ENCODE data around the gene UBE4B. TPM values are rescaled to one million over a fixed set of nuclear protein-coding genes. Genes with fewer than 3 reads are reported as not detected.
A peak's percentile ranks its signal among the peaks of the same experiment; 100 is the strongest.

The UBE4B gene
- total and polyA plus RNA-seq, 2 of the 13 experiments (the other 11 are each of a cell fraction or from before 2014, with no cell fraction given) = 15.2 to 24.8 TPM

GRCh38 chr1:10210841-10211804 lies 178.4 kb downstream of the UBE4B start (continued):
- TF ChIP-seq PHF20 (CRISPR knock-in tag; IDR thresholded peaks at IDR 0.05) (no peak), MAFG (CRISPR knock-in tag; IDR thresholded peaks at IDR 0.05) (no peak), ZSCAN30 (CRISPR knock-in tag; IDR thresholded peaks at IDR 0.05) (no peak), CREB1 (IDR thresholded peaks at IDR 0.05) (no peak), CREB1 (CRISPR knock-in tag; IDR thresholded peaks at IDR 0.05) (no peak), ZFYVE20 (CRISPR knock-in tag; IDR thresholded peaks at IDR 0.05; ENCODE audit: borderline replicate concordance, low read depth) (no peak), HOXA7 (CRISPR knock-in tag; IDR thresholded peaks at IDR 0.05) (no peak), HNRNPK (IDR thresholded peaks at IDR 0.05; ENCODE audit: low read depth, low read length, poor library complexity, severe bottlenecking) (no peak), NFE2L2 (IDR thresholded peaks at IDR 0.05; ENCODE audit: low read length) (no peak), ARID4A (CRISPR knock-in tag; IDR thresholded peaks at IDR 0.05; ENCODE audit: borderline replicate concordance) (peak; percentile 46), HIC2 (CRISPR knock-in tag; IDR thresholded peaks at IDR 0.05; ENCODE audit: low read depth) (no peak), ZMAT3 (CRISPR knock-in tag; conservative IDR thresholded peaks at IDR 0.05) (0 out of 2 replicates have a peak, but pooled peaks have one; percentile 47), MAF1 (CRISPR knock-in tag; IDR thresholded peaks at IDR 0.05; ENCODE audit: borderline replicate concordance) (no peak), ZNF704 (CRISPR knock-in tag; IDR thresholded peaks at IDR 0.05; ENCODE audit: borderline replicate concordance) (no peak), CCAR2 (optimal IDR thresholded peaks at IDR 0.05; ENCODE audit: low read depth, low read length) (no peak), ZSCAN22 (CRISPR knock-in tag; IDR thresholded peaks at IDR 0.05) (no peak), REXO4 (CRISPR knock-in tag; IDR thresholded peaks at IDR 0.05; ENCODE audit: borderline replicate concordance) (no peak), FOXA3 (CRISPR knock-in tag; IDR thresholded peaks at IDR 0.05) (no peak), HHEX (CRISPR knock-in tag; IDR thresholded peaks at IDR 0.05) (no peak), FOXO1 (CRISPR knock-in tag; IDR thresholded peaks at IDR 0.05) (no peak)

Measured in HepG2 (cell line).